Stimulated activated CD4-positive, alpha-beta T cell treated with anti-CD3 and anti-CD28 coated beads, Interleukin-15, amount 100 ng/mL, for 48 hours (primary cell): ENCODE measurements around the gene UTS2B.

Experiments used
- DNase-seq, 2 donors: peaks; one replicate each; pipeline ENCODE4 v3.0.0-alpha.2; 2020; ENCODE audit warnings: low read depth in 2 of 2

The UTS2B gene

GRCh38 chr3:191352014-191352413, 21.7 kb upstream of the UTS2B start:
- DNase-seq = no peak

GRCh38 chr3:191350396-191351090, 20.2 kb upstream of the UTS2B start:
- DNase-seq = no peak

- no peak for DNase-seq
These were observed 17.8 kb upstream of the UTS2B start for GRCh38 chr3:191348098-191348497.

GRCh38 chr3:191347228-191347627, 16.9 kb upstream of the UTS2B start:
- no peak for DNase-seq

GRCh38 chr3:191345334-191345733, 15.0 kb upstream of the UTS2B start:
- no peak for DNase-seq

GRCh38 chr3:191343913-191344312, 13.6 kb upstream of the UTS2B start:
- DNase-seq = no peak

- DNase-seq = no peak
These were observed 12.8 kb upstream of the UTS2B start for GRCh38 chr3:191343115-191343514.

GRCh38 chr3:191342411-191342810, 12.1 kb upstream of the UTS2B start:
- no peak for DNase-seq

GRCh38 chr3:191342006-191342405, 11.7 kb upstream of the UTS2B start:
- no peak for DNase-seq

GRCh38 chr3:191340966-191341365, 10.6 kb upstream of the UTS2B start:
- DNase-seq = no peak

GRCh38 chr3:191340351-191340750, 10.0 kb upstream of the UTS2B start:
- no peak for DNase-seq

- no peak for DNase-seq
These were observed 9.1 kb upstream of the UTS2B start for GRCh38 chr3:191339316-191339917.

GRCh38 chr3:191338177-191338488, 7.8 kb upstream of the UTS2B start:
- DNase-seq = no peak

GRCh38 chr3:191336833-191337232, 6.5 kb upstream of the UTS2B start:
- no peak for DNase-seq

- DNase-seq = no peak
These were observed 4.1 kb upstream of the UTS2B start for GRCh38 chr3:191334346-191334893.

GRCh38 chr3:191333298-191333880, 3.1 kb upstream of the UTS2B start:
- no peak for DNase-seq

- DNase-seq = no peak
These were observed 1.1 kb upstream of the UTS2B start for GRCh38 chr3:191331388-191331787.

GRCh38 chr3:191330530-191331048, 263 bp upstream of the UTS2B start:
- DNase-seq = no peak

- DNase-seq = peak; percentile 20 to 35
These were observed 1.2 kb downstream of the UTS2B start, which contains the start of gene CCDC50 for GRCh38 chr3:191328962-191329653. CCDC50 (plus strand) TSS chr3:191329394; CDS start chr3:191329675, 281 bp downstream.

- DNase-seq = no peak
These were observed 1.9 kb downstream of the UTS2B start for GRCh38 chr3:191328383-191328961.

GRCh38 chr3:191327526-191327925, 2.8 kb downstream of the UTS2B start:
- no peak for DNase-seq

- DNase-seq = no peak
These were observed 5.4 kb downstream of the UTS2B start for GRCh38 chr3:191324936-191325335.
